ENCODE data around the gene SEBOX. TPM values are rescaled to one million over a fixed set of nuclear protein-coding genes. Genes with fewer than 3 reads are reported as not detected.

SEBOX gene
- total and polyA plus RNA-seq, 3 donors from 2014 or later = not detected

DNA sequence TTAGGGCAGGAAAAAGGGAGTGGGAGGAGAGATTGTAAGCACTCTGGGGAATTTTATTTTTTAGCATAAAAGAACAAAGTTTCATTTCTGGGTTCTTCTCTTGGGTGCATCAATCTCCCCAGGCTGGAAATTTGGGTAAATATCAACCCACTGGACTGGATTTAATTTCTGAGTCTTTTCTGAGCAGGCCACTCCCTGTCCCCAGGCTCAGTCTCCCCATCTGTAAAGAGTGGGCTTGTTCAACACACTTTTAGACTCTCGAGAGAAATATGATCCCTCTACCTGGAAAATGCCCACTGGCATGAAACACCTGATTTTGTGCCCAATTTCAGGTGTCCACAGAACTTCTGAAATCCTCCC is 5.7 kb upstream of the SEBOX start:
- Histone ChIP-seq H3K4me1 (peaks cover 28% of the 10 kb centered on the region), H3K9me3 (no peaks in the 10 kb centered on the region), H3K4me3 (no peak overlapping the region), H3K27me3 (no peaks in the 10 kb centered on the region), H3K36me3 (ENCODE audit: low read depth, missing control alignments) (no peaks in the 10 kb centered on the region), H3K27ac (peak overlapping the region; percentile 7 to 58)
- intact Hi-C loops (cut with DNase I; ENCODE audit: low total_unique reads) = no loop called here
- TF ChIP-seq POLR2A (IDR thresholded peaks at IDR 0.05) = no peak
- TF ChIP-seq, protein P1, sequence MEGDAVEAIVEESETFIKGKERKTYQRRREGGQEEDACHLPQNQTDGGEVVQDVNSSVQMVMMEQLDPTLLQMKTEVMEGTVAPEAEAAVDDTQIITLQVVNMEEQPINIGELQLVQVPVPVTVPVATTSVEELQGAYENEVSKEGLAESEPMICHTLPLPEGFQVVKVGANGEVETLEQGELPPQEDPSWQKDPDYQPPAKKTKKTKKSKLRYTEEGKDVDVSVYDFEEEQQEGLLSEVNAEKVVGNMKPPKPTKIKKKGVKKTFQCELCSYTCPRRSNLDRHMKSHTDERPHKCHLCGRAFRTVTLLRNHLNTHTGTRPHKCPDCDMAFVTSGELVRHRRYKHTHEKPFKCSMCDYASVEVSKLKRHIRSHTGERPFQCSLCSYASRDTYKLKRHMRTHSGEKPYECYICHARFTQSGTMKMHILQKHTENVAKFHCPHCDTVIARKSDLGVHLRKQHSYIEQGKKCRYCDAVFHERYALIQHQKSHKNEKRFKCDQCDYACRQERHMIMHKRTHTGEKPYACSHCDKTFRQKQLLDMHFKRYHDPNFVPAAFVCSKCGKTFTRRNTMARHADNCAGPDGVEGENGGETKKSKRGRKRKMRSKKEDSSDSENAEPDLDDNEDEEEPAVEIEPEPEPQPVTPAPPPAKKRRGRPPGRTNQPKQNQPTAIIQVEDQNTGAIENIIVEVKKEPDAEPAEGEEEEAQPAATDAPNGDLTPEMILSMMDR (IDR thresholded peaks at IDR 0.05) = no peak
- no peak for DNase-seq
- 47 to 63% methylated on average over 1 of the region's 1 CpG for WGBS, 2 donors

DNA sequence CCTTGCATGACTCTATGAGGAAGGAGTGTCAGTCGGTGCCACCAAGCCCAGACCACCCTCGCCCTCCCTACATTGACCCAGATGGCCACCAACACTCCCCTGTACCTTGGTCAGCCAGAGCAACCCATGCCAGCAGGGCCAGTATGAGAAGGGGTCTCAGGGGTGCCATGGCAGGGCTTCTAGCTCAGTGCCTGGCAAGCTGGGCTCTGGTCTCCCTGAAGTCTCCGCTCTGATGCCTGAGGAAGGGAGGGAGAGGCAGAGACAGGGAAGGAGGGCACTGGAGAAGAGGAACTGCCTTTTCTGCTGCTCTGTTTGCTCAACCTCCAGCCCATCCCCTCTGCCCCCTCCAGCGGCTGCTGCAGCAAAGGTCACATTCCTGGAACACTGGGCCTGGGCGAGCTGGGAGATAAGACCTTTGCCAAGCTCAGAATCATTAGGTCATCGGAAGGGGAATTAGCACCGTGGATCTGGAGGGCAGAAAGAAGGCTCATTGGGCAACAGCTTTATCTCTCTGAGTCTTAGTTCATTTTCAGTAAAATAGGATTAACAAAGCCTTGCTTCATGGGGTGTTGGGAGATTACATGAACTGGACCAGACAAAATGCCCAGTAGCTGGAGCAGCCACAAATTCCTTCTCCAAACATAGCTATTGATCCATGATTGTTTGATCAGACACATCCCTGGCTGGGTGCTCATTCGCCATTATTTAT is 5.2 kb upstream of the SEBOX start, which contains the start of gene VTN:
Gene VTN (minus strand): TSS at position 273 of the 709 bp plus-strand sequence. CDS start 104 bp downstream, at position 169.
- peak within 1 kb of the TSS; percentile 7 to 58 for H3K27ac ChIP-seq
- H3K4me1 ChIP-seq = peaks cover 28% of the 10 kb centered on the region
- no peak for TF ChIP-seq POLR2A (IDR thresholded peaks at IDR 0.05)
- TF ChIP-seq, protein P1 (IDR thresholded peaks at IDR 0.05) = no peak
- no peaks in the 10 kb centered on the region for H3K27me3 ChIP-seq
- WGBS, 2 donors = 30 to 50% methylated on average over 8 of the region's 8 CpGs
- H3K9me3 ChIP-seq = no peaks in the 10 kb centered on the region
- intact Hi-C loops (cut with DNase I; ENCODE audit: low total_unique reads) = no loop called here
- DNase-seq = peak; percentile 59
- H3K36me3 ChIP-seq (ENCODE audit: low read depth, missing control alignments) = no peaks in the 10 kb centered on the region
- H3K4me3 ChIP-seq = peak within 1 kb of the TSS; percentile 45 to 51

- no peaks in the 10 kb centered on the region for H3K9me3 ChIP-seq
- intact Hi-C loops (cut with DNase I; ENCODE audit: low total_unique reads) = no loop called here
- peaks cover 28% of the 10 kb centered on the region for H3K4me1 ChIP-seq
- no peak for DNase-seq
- no peak overlapping the region for H3K4me3 ChIP-seq
- no peak for TF ChIP-seq POLR2A (IDR thresholded peaks at IDR 0.05)
- TF ChIP-seq, protein P1 (IDR thresholded peaks at IDR 0.05) = no peak
- H3K27me3 ChIP-seq = no peaks in the 10 kb centered on the region
- no peak overlapping the region for H3K27ac ChIP-seq
- no peaks in the 10 kb centered on the region for H3K36me3 ChIP-seq (ENCODE audit: low read depth, missing control alignments)
- 65 to 79% methylated on average over 9 to 10 of the region's 10 CpGs for WGBS, 2 donors
Observed at GRCh38 chr17:28369684-28370034, 4.7 kb upstream of the SEBOX start.

DNA sequence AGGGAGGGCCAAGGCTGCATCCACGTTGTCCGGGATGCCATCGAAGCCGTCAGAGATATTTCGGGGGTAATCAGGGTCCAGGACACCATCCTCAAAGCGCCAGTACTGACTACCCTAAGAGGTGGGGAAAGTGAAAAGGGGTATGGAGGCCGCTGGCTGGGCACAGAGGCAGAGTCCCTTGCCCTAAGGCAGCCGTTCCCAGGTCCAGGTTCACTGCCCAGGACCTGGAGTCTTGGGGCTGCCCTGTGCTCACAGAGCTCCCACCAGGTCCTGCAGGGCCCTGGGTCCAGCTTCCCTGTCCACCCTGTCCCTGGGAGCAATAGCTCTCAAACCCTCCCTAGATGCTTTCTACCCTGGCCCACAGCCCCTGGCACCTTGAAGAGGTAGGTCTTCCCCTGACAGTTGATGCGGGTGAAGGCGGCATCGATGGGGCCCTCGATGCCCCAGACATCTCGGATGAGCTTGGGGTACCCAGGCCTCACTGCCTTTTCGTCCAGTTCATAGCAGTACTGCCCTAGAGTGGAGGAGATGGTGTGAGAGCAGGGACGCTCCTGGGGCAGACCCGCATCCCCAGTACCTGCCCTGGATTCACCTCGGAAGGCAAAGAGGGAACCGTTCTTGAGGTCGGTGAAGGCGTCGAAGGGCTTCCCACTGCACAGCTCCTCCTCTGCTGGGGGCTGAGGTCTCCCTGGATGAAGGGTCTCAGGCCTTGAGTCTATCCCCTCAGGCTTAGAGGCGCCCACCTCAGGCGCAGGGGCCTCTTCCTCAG is 4.1 kb upstream of the SEBOX start:
- WGBS, 2 donors = 93 to 95% methylated on average over 10 to 23 of the region's 23 CpGs
- TF ChIP-seq, protein P1 (IDR thresholded peaks at IDR 0.05) = no peak
- no peak for TF ChIP-seq POLR2A (IDR thresholded peaks at IDR 0.05)
- intact Hi-C loops (cut with DNase I; ENCODE audit: low total_unique reads) = no loop called here

More for the DNA sequence above, 4.1 kb upstream of the SEBOX start:
- no peak for DNase-seq
- H3K36me3 ChIP-seq (ENCODE audit: low read depth, missing control alignments) = no peaks in the 10 kb centered on the region
- H3K4me3 ChIP-seq = no peak overlapping the region
- no peaks in the 10 kb centered on the region for H3K9me3 ChIP-seq
- H3K4me1 ChIP-seq = peaks cover 28% of the 10 kb centered on the region
- H3K27ac ChIP-seq = no peak overlapping the region
- no peaks in the 10 kb centered on the region for H3K27me3 ChIP-seq

Data from testis (tissue), 3 donors.